GM19438 (cell line): Measurements from ENCODE around the gene MORN1.

Experiments
- ATAC-seq: cut with Tn5 transposase; IDR thresholded peaks from one replicate; pipeline ENCODE4 v1.9.1; 2021; ENCODE audit warnings: low read depth; ENCODE audit not compliant: unreplicated experiment

MORN1 gene

GRCh38 chr1:2388004-2388913 lies 3.1 kb downstream of the MORN1 start:
- no peak for ATAC-seq

- ATAC-seq = no peak
Measured at GRCh38 chr1:2386636-2387611, 4.4 kb downstream of the MORN1 start.

- ATAC-seq = no peak
Measured at GRCh38 chr1:2385606-2386280, 5.6 kb downstream of the MORN1 start.

- no peak for ATAC-seq
Measured at GRCh38 chr1:2384941-2385481, 6.3 kb downstream of the MORN1 start.

- no peak for ATAC-seq
Measured at GRCh38 chr1:2384130-2384860, 7.1 kb downstream of the MORN1 start.

GRCh38 chr1:2383576-2383975 lies 7.8 kb downstream of the MORN1 start:
- no peak for ATAC-seq

- no peak for ATAC-seq
Measured at GRCh38 chr1:2382621-2383361, 8.6 kb downstream of the MORN1 start.

- ATAC-seq = no peak
Measured at GRCh38 chr1:2381741-2382620, 9.4 kb downstream of the MORN1 start.

- no peak for ATAC-seq
Measured at GRCh38 chr1:2380816-2381591, 10.3 kb downstream of the MORN1 start.

GRCh38 chr1:2379733-2380404 lies 11.5 kb downstream of the MORN1 start:
- no peak for ATAC-seq

- no peak for ATAC-seq
Measured at GRCh38 chr1:2378956-2379732, 12.2 kb downstream of the MORN1 start.

GRCh38 chr1:2378441-2378851 lies 12.9 kb downstream of the MORN1 start:
- ATAC-seq = no peak

GRCh38 chr1:2377751-2378440 lies 13.5 kb downstream of the MORN1 start:
- ATAC-seq = no peak

GRCh38 chr1:2376931-2377672 lies 14.3 kb downstream of the MORN1 start:
- ATAC-seq = no peak

- no peak for ATAC-seq
Measured at GRCh38 chr1:2376261-2376741, 15.1 kb downstream of the MORN1 start.
